Stomach (tissue), 9 donors: ENCODE data around the gene SYCP2L. TPM values are rescaled to one million over a fixed set of nuclear protein-coding genes. Genes with fewer than 3 reads are reported as not detected.
"Not testable (repeated sequence)": the region's sequence is repeated elsewhere in the genome, so short reads cannot be mapped to it uniquely, and the experiment has no call there.

Source experiments
- DNase-seq, 2 donors: peaks; one replicate each; pipeline versions ENCODE4 v3.0.0 to v3.0.0-alpha.2; 2013 to 2019
- H3K27ac ChIP-seq, 5 donors: fragments of 200-600 bp in 4 of 5; sonication (generic) in 4 of 5; one replicate each; pipeline ENCODE4 v1.5.1; 2013 to 2019; ENCODE audit warnings: mild to moderate bottlenecking in 1 of 5, moderate library complexity in 1 of 5
- H3K27me3 ChIP-seq, 3 donors: fragments of 200-600 bp; sonication (generic); one replicate each; pipeline ENCODE4 v1.5.1; 2017 to 2019; ENCODE audit warnings: mixed run types in 1 of 3
- H3K36me3 ChIP-seq, 4 donors: fragments of 200-600 bp; sonication (generic); 1 replicate in 3 of 4; 2 replicates in 1 of 4; pipeline ENCODE4 v1.5.1; 2016 to 2019
- H3K4me1 ChIP-seq, 4 donors: fragments of 200-600 bp; sonication (generic); one replicate each; pipeline ENCODE4 v1.5.1; 2016 to 2019
- H3K4me3 ChIP-seq, 4 donors: fragments of 200-600 bp; sonication (generic) in 3 of 4; one replicate each; pipeline ENCODE4 v1.5.1; 2016 to 2019; ENCODE audit warnings: mild to moderate bottlenecking in 1 of 4
- H3K9me3 ChIP-seq, 4 donors: fragments of 200-600 bp; sonication (generic); one replicate each; pipeline ENCODE4 v1.5.1; 2016 to 2019
- CTCF ChIP-seq, 7 experiments: fragments of 450-650 bp in 4 of 7; fragments of 200-600 bp in 3 of 7; sonication (generic) in 3 of 7; IDR thresholded peaks; one replicate each; pipeline ENCODE4 v1.5.1; 2016 to 2019; ENCODE audit warnings: antibody characterized with exemption in 7 of 7, control low read depth in 2 of 7, mild to moderate bottlenecking in 1 of 7
- EP300 ChIP-seq: sonication (generic); formaldehyde crosslinking; IDR thresholded peaks from one replicate; pipeline ENCODE4 v1.6.1; 2017; ENCODE audit warnings: antibody characterized with exemption
- POLR2A ChIP-seq, 4 donors: fragments of 450-650 bp; IDR thresholded peaks; one replicate each; pipeline ENCODE4 v1.6.1; 2016; ENCODE audit warnings: antibody characterized with exemption in 4 of 4, control low read depth in 2 of 4, mild to moderate bottlenecking in 1 of 4, moderate library complexity in 1 of 4
- POLR2AphosphoS5 ChIP-seq, 3 donors: sonication (generic); formaldehyde crosslinking; IDR thresholded peaks; one replicate each; pipeline ENCODE4 v1.6.1; 2016; ENCODE audit warnings: antibody characterized with exemption in 3 of 3
- WGBS, 5 donors: extraction: QIAGEN DNeasy Blood & Tissue Kit in 3 of 5; methylation state at CpG; one replicate each; pipeline versions ENCODE4 v1.1.5 to v1.1.7; 2013 to 2018; 5-methylcytosine and 5-hydroxymethylcytosine counted together
- intact Hi-C: fragments of 100-400 bp; cut with DNase I; formaldehyde crosslinking; loops from one replicate; pipeline ENCODE4 v1.15.1; 2023; ENCODE audit warnings: low total_unique reads
- polyA plus RNA-seq, 3 donors: library from polyadenylated mRNA; stranded (reverse); fragments of 200-250 nt; gene quantifications; one replicate each; pipeline ENCODE4 v1.2.3, GENCODE V29; 2013
- total RNA-seq, 5 donors: library from RNA; depleted of rRNA; stranded (reverse); fragments of >200 nt; gene quantifications; one replicate each; pipeline versions ENCODE4 v1.1.0 to v1.2.3, GENCODE V29; 2014 to 2016
- donor health status: healthy with polysubstance abuse.
- donor health status: Bipolar disorder and iron deficiency.
- donor health status: healthy.

SYCP2L gene
- total and polyA plus RNA-seq, 8 donors, result 0.15 to 2.6 (median 0.58) TPM; not detected in 5

GRCh38 chr6:10861086-10861485 is 25.8 kb upstream of the SYCP2L start:
- 84 to 92% (median 88%) methylated on average over 2 of the region's 2 CpGs for WGBS, 5 donors
- no peaks in the 10 kb centered on the region for H3K4me1 ChIP-seq
- no peak overlapping the region for H3K27ac ChIP-seq
- no peak overlapping the region for H3K4me3 ChIP-seq
- DNase-seq, result no peak
- intact Hi-C loops, result no loop called here
- no peak for TF ChIP-seq POLR2A (IDR thresholded peaks at IDR 0.05)
- no peak for TF ChIP-seq CTCF (IDR thresholded peaks at IDR 0.05)
- TF ChIP-seq POLR2AphosphoS5 (IDR thresholded peaks at IDR 0.05), result no peak
- TF ChIP-seq EP300, result no peak
- no peaks in the 10 kb centered on the region for H3K27me3 ChIP-seq
- H3K36me3 ChIP-seq, result no peaks in the 10 kb centered on the region
- H3K9me3 ChIP-seq, result no peaks in the 10 kb centered on the region

- 83 to 90% (median 87%) methylated on average over 4 of the region's 4 CpGs for WGBS, 5 donors
- intact Hi-C loops, result no loop called here
- TF ChIP-seq POLR2A (IDR thresholded peaks at IDR 0.05), result no peak
- no peak for TF ChIP-seq CTCF (IDR thresholded peaks at IDR 0.05)
- no peak for TF ChIP-seq POLR2AphosphoS5 (IDR thresholded peaks at IDR 0.05)
These were observed 24.5 kb upstream of the SYCP2L start for GRCh38 chr6:10862361-10862760.

GRCh38 chr6:10863031-10863430 is 23.8 kb upstream of the SYCP2L start:
- H3K27ac ChIP-seq, H3K4me1 ChIP-seq, DNase-seq, intact Hi-C loops, H3K36me3 ChIP-seq, H3K4me3 ChIP-seq, H3K9me3 ChIP-seq, H3K27me3 ChIP-seq: not testable (repeated sequence)
- WGBS, 5 donors, result 90 to 93% (median 92%) methylated on average over 7 of the region's 7 CpGs

More at GRCh38 chr6:10862361-10862760, 24.5 kb upstream of the SYCP2L start:
- no peaks in the 10 kb centered on the region for H3K9me3 ChIP-seq
- no peak overlapping the region for H3K4me3 ChIP-seq
- H3K36me3 ChIP-seq, result no peaks in the 10 kb centered on the region
- H3K27ac ChIP-seq, result no peak overlapping the region
- no peaks in the 10 kb centered on the region for H3K4me1 ChIP-seq
- no peak for DNase-seq
- H3K27me3 ChIP-seq, result no peaks in the 10 kb centered on the region

- H3K4me1 ChIP-seq, H3K36me3 ChIP-seq, H3K9me3 ChIP-seq, DNase-seq, H3K4me3 ChIP-seq, intact Hi-C loops, H3K27ac ChIP-seq, H3K27me3 ChIP-seq: not testable (repeated sequence)
- WGBS, 5 donors, result 77 to 88% (median 82%) methylated on average over 3 of the region's 3 CpGs
These were observed 20.1 kb upstream of the SYCP2L start for GRCh38 chr6:10866709-10867108.

GRCh38 chr6:10867952-10868351 is 18.9 kb upstream of the SYCP2L start:
- Histone ChIP-seq H3K27ac (no peak overlapping the region), H3K27me3 (no peaks in the 10 kb centered on the region), H3K36me3 (no peaks in the 10 kb centered on the region), H3K4me3 (no peak overlapping the region), H3K9me3 (no peaks in the 10 kb centered on the region), H3K4me1 (no peaks in the 10 kb centered on the region)
- 77 to 86% (median 84%) methylated on average over 3 of the region's 3 CpGs for WGBS, 5 donors
- intact Hi-C loops, result no loop called here
- DNase-seq, result no peak
- TF ChIP-seq POLR2A (IDR thresholded peaks at IDR 0.05), result no peak
- TF ChIP-seq POLR2AphosphoS5 (IDR thresholded peaks at IDR 0.05), result no peak
- no peak for TF ChIP-seq CTCF (IDR thresholded peaks at IDR 0.05)
- no peak for TF ChIP-seq EP300

GRCh38 chr6:10873374-10873773 is 13.5 kb upstream of the SYCP2L start:
- no peak for DNase-seq
- no peaks in the 10 kb centered on the region for H3K27me3 ChIP-seq
- H3K9me3 ChIP-seq, result no peaks in the 10 kb centered on the region
- 14 to 22% (median 20%) methylated on average over 1 of the region's 1 CpG for WGBS, 5 donors
- no peak overlapping the region for H3K27ac ChIP-seq
- H3K4me1 ChIP-seq, result no peaks in the 10 kb centered on the region
- TF ChIP-seq EP300, result no peak
- no peak for TF ChIP-seq POLR2A (IDR thresholded peaks at IDR 0.05)
- no peak for TF ChIP-seq POLR2AphosphoS5 (IDR thresholded peaks at IDR 0.05)
- no peak for TF ChIP-seq CTCF (IDR thresholded peaks at IDR 0.05)
- no peak overlapping the region for H3K4me3 ChIP-seq
- no peaks in the 10 kb centered on the region for H3K36me3 ChIP-seq
- intact Hi-C loops, result no loop called here
